Immature natural killer cell (primary cell): Measurements from ENCODE around the gene F12. TPM values are rescaled to one million over a fixed set of nuclear protein-coding genes. Genes with fewer than 3 reads are reported as not detected.
A peak's percentile ranks its signal among the peaks of the same experiment; 100 is the strongest.
"Not testable (repeated sequence)": the region's sequence is repeated elsewhere in the genome, so short reads cannot be mapped to it uniquely, and the experiment has no call there.

Experiments used
- DNase-seq, 3 donors: peaks; one replicate each; pipeline ENCODE4 v3.0.0; 2022; ENCODE audit warnings: mixed read lengths in 1 of 3
- H3K27ac Mint-ChIP-seq, 6 donors: one replicate each; pipeline ENCODE4 v1.8.0; 2020; ENCODE audit warnings: mixed read lengths in 6 of 6, mild to moderate bottlenecking in 5 of 6, inconsistent platforms in 4 of 6, moderate library complexity in 3 of 6
- H3K27me3 Mint-ChIP-seq, 3 donors: one replicate each; pipeline ENCODE4 v1.8.0; 2020 to 2021; ENCODE audit warnings: low read depth in 3 of 3, mild to moderate bottlenecking in 3 of 3, mixed read lengths in 3 of 3, moderate library complexity in 3 of 3, inconsistent platforms in 1 of 3
- H3K36me3 Mint-ChIP-seq, 3 donors: one replicate each; pipeline ENCODE4 v1.8.0; 2020; ENCODE audit warnings: mixed read lengths in 3 of 3, inconsistent platforms in 2 of 3, mild to moderate bottlenecking in 2 of 3
- H3K4me1 Mint-ChIP-seq, 2 donors: one replicate each; pipeline ENCODE4 v1.8.0; 2020; ENCODE audit warnings: inconsistent platforms in 2 of 2, mild to moderate bottlenecking in 2 of 2, mixed read lengths in 2 of 2, moderate library complexity in 1 of 2
- H3K4me3 Mint-ChIP-seq, 5 donors: one replicate each; pipeline ENCODE4 v1.8.0; 2020; ENCODE audit warnings: mild to moderate bottlenecking in 5 of 5, mixed read lengths in 5 of 5, inconsistent platforms in 3 of 5, moderate library complexity in 3 of 5
- H3K9me3 Mint-ChIP-seq, 6 donors: one replicate each; pipeline ENCODE4 v1.8.0; 2020; ENCODE audit warnings: mild to moderate bottlenecking in 6 of 6, mixed read lengths in 6 of 6, inconsistent platforms in 4 of 6, moderate library complexity in 3 of 6
- polyA plus RNA-seq, 3 donors: library from polyadenylated mRNA; unstranded; fragments of 300-500 nt; fragmentation: Illumina TruSeq; gene quantifications; one replicate each; pipeline ENCODE4 v1.2.3, GENCODE V29; 2021

The F12 gene
- polyA plus RNA-seq, 3 donors from 2014 or later = 1.3 to 2.3 TPM; not detected in 1

GRCh38 chr5:177425801-177426565 lies 16.6 kb upstream of the F12 start:
- Mint-ChIP-seq H3K4me3 (peak overlapping the region; percentile 84 to 96 (median 92)), H3K36me3 (no peaks in the 10 kb centered on the region), H3K27me3 (peaks cover 9 to 20% (median 11%) of the 10 kb centered on the region in 3 donors), H3K4me1 (peaks cover 58 to 61% of the 10 kb centered on the region in 2 donors), H3K9me3 (no peaks in the 10 kb centered on the region), H3K27ac (peak overlapping the region; percentile 96 to 99 (median 98))
- DNase-seq = peak; percentile 100

GRCh38 chr5:177425196-177425800 lies 15.9 kb upstream of the F12 start:
- Mint-ChIP-seq H3K27me3 (peaks cover 9 to 17% (median 11%) of the 10 kb centered on the region in 3 donors), H3K27ac (peak overlapping the region; percentile 96 to 99 (median 98)), H3K4me1 (peaks cover 51 to 54% of the 10 kb centered on the region in 2 donors), H3K4me3 (peak overlapping the region; percentile 84 to 96 (median 92)), H3K9me3 (no peaks in the 10 kb centered on the region), H3K36me3 (no peaks in the 10 kb centered on the region)
- DNase-seq = no peak

GRCh38 chr5:177423671-177424070 lies 14.3 kb upstream of the F12 start:
- H3K27ac Mint-ChIP-seq = no peak overlapping the region
- peaks cover 35 to 38% of the 10 kb centered on the region in 2 donors for H3K4me1 Mint-ChIP-seq
- H3K36me3 Mint-ChIP-seq = no peaks in the 10 kb centered on the region
- DNase-seq = no peak
- H3K9me3 Mint-ChIP-seq = no peaks in the 10 kb centered on the region
- H3K27me3 Mint-ChIP-seq = peaks cover 6 to 14% (median 6%) of the 10 kb centered on the region in 3 donors
- no peak overlapping the region for H3K4me3 Mint-ChIP-seq

GRCh38 chr5:177421062-177421798 lies 11.9 kb upstream of the F12 start:
- H3K27ac Mint-ChIP-seq = peak overlapping the region in 1 of 6 donors; percentile 18

GRCh38 chr5:177420472-177420871 lies 11.1 kb upstream of the F12 start:
- H3K27me3 Mint-ChIP-seq, H3K9me3 Mint-ChIP-seq, DNase-seq, H3K27ac Mint-ChIP-seq, H3K4me3 Mint-ChIP-seq, H3K36me3 Mint-ChIP-seq: not testable (repeated sequence)
- H3K4me1 Mint-ChIP-seq = peaks cover 12 to 14% of the 10 kb centered on the region in 2 donors

More at GRCh38 chr5:177421062-177421798, 11.9 kb upstream of the F12 start:
- Mint-ChIP-seq H3K36me3 (no peaks in the 10 kb centered on the region), H3K4me3 (no peak overlapping the region), H3K27me3 (peaks cover 3 to 7% (median 3%) of the 10 kb centered on the region in 3 donors), H3K9me3 (no peaks in the 10 kb centered on the region), H3K4me1 (peaks cover 19 to 22% of the 10 kb centered on the region in 2 donors)
- DNase-seq = no peak

- no peak for DNase-seq
- H3K9me3 Mint-ChIP-seq = no peaks in the 10 kb centered on the region
- H3K4me3 Mint-ChIP-seq = no peak overlapping the region
- H3K4me1 Mint-ChIP-seq = peaks cover 3% of the 10 kb centered on the region in 2 donors
- H3K27ac Mint-ChIP-seq = no peak overlapping the region
- no peaks in the 10 kb centered on the region for H3K36me3 Mint-ChIP-seq
- no peaks in the 10 kb centered on the region for H3K27me3 Mint-ChIP-seq
These were observed 9.7 kb upstream of the F12 start for GRCh38 chr5:177419046-177419445.

GRCh38 chr5:177417081-177417480 lies 7.7 kb upstream of the F12 start:
- H3K27me3 Mint-ChIP-seq = not testable (repeated sequence)
- H3K4me1 Mint-ChIP-seq = peaks cover 18 to 20% of the 10 kb centered on the region in 2 donors

GRCh38 chr5:177414481-177414880 lies 5.1 kb upstream of the F12 start:
- no peak overlapping the region for H3K4me3 Mint-ChIP-seq
- no peak overlapping the region for H3K27ac Mint-ChIP-seq
- H3K36me3 Mint-ChIP-seq = no peaks in the 10 kb centered on the region
- peaks cover 3 to 7% (median 4%) of the 10 kb centered on the region in 3 donors for H3K27me3 Mint-ChIP-seq
- no peaks in the 10 kb centered on the region for H3K9me3 Mint-ChIP-seq
- H3K4me1 Mint-ChIP-seq = peaks cover 40 to 43% of the 10 kb centered on the region in 2 donors
- no peak for DNase-seq

More at GRCh38 chr5:177417081-177417480, 7.7 kb upstream of the F12 start:
- not testable (repeated sequence) for H3K36me3 Mint-ChIP-seq, H3K27ac Mint-ChIP-seq, H3K4me3 Mint-ChIP-seq, DNase-seq, H3K9me3 Mint-ChIP-seq

- Mint-ChIP-seq H3K9me3 (no peaks in the 10 kb centered on the region), H3K4me3 (peak overlapping the region; percentile 47 to 84 (median 72)), H3K27me3 (peaks cover 3 to 7% (median 6%) of the 10 kb centered on the region in 3 donors), H3K27ac (peak overlapping the region; percentile 72 to 92 (median 80)), H3K4me1 (peaks cover 48 to 50% of the 10 kb centered on the region in 2 donors), H3K36me3 (no peaks in the 10 kb centered on the region)
- DNase-seq = peak; percentile 43 to 67 (median 54)
These were observed 3.4 kb upstream of the F12 start for GRCh38 chr5:177412603-177413233.

GRCh38 chr5:177410575-177410974 lies 1.2 kb upstream of the F12 start:
- H3K4me1 Mint-ChIP-seq = peaks cover 66 to 67% of the 10 kb centered on the region in 2 donors

GRCh38 chr5:177405805-177406204 lies 3.6 kb downstream of the F12 start:
- Mint-ChIP-seq H3K9me3 (no peaks in the 10 kb centered on the region), H3K36me3 (no peaks in the 10 kb centered on the region), H3K27me3 (peaks cover 12 to 20% (median 15%) of the 10 kb centered on the region in 3 donors), H3K4me3 (peak overlapping the region; percentile 65 to 81 (median 73)), H3K27ac (peak overlapping the region; percentile 64 to 85 (median 78)), H3K4me1 (peaks cover 62 to 64% of the 10 kb centered on the region in 2 donors)
- peak; percentile 49 to 52 (median 51) for DNase-seq

More at GRCh38 chr5:177410575-177410974, 1.2 kb upstream of the F12 start:
- DNase-seq = peak; percentile 39 to 55 (median 42)
- Mint-ChIP-seq H3K9me3 (no peaks in the 10 kb centered on the region), H3K27me3 (peaks cover 3 to 10% (median 7%) of the 10 kb centered on the region in 3 donors), H3K27ac (peak overlapping the region; percentile 16 to 92 (median 82)), H3K4me3 (peak overlapping the region; percentile 7 to 79 (median 69)), H3K36me3 (no peaks in the 10 kb centered on the region)

GRCh38 chr5:177405312-177405711 lies 4.1 kb downstream of the F12 start:
- H3K4me3 Mint-ChIP-seq = peak overlapping the region; percentile 60 to 81 (median 73)
- H3K36me3 Mint-ChIP-seq = no peaks in the 10 kb centered on the region
- peaks cover 57 to 59% of the 10 kb centered on the region in 2 donors for H3K4me1 Mint-ChIP-seq
- H3K9me3 Mint-ChIP-seq = no peaks in the 10 kb centered on the region
- no peak for DNase-seq
- H3K27me3 Mint-ChIP-seq = peaks cover 12 to 20% (median 15%) of the 10 kb centered on the region in 3 donors
- H3K27ac Mint-ChIP-seq = peak overlapping the region in 2 of 6 donors; percentile 51 to 69

- H3K27me3 Mint-ChIP-seq = peaks cover 12 to 20% (median 15%) of the 10 kb centered on the region in 3 donors
- no peak for DNase-seq
- no peaks in the 10 kb centered on the region for H3K36me3 Mint-ChIP-seq
- peak overlapping the region in 2 of 6 donors; percentile 51 to 64 for H3K27ac Mint-ChIP-seq
- H3K9me3 Mint-ChIP-seq = no peaks in the 10 kb centered on the region
- H3K4me1 Mint-ChIP-seq = peaks cover 55% of the 10 kb centered on the region in 2 donors
- peak overlapping the region; percentile 60 to 81 (median 66) for H3K4me3 Mint-ChIP-seq
These were observed 4.7 kb downstream of the F12 start for GRCh38 chr5:177404641-177405179.
